ENCODE measurements around the gene DCTN2. TPM values are rescaled to one million over a fixed set of nuclear protein-coding genes. Genes with fewer than 3 reads are reported as not detected.

DCTN2 gene
- polyA plus RNA-seq, 1 donor (not counting 4 experiments of a cell fraction or from before 2014, with no cell fraction given), result 132 TPM

DNA sequence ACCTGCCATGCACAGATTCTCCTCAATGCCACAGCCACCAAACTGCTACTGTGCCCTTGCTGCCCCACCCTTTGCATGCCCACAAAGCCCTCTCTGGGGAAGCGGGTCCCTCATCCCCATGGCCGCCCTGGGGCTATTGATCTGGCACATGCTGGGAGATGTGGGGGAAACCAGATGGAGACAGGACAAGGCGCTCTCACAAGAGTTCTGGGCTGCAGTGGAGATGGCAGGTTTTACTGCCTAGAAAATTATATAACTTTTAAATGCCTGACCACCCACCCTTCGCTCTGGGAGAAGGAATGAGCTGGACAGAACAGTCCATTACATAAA lies 33.4 kb upstream of the DCTN2 start:
- no peak for TF ChIP-seq EZH2 (IDR thresholded peaks at IDR 0.05; ENCODE audit: low read length)
- TF ChIP-seq, protein P1, sequence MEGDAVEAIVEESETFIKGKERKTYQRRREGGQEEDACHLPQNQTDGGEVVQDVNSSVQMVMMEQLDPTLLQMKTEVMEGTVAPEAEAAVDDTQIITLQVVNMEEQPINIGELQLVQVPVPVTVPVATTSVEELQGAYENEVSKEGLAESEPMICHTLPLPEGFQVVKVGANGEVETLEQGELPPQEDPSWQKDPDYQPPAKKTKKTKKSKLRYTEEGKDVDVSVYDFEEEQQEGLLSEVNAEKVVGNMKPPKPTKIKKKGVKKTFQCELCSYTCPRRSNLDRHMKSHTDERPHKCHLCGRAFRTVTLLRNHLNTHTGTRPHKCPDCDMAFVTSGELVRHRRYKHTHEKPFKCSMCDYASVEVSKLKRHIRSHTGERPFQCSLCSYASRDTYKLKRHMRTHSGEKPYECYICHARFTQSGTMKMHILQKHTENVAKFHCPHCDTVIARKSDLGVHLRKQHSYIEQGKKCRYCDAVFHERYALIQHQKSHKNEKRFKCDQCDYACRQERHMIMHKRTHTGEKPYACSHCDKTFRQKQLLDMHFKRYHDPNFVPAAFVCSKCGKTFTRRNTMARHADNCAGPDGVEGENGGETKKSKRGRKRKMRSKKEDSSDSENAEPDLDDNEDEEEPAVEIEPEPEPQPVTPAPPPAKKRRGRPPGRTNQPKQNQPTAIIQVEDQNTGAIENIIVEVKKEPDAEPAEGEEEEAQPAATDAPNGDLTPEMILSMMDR (optimal IDR thresholded peaks at IDR 0.05 in 1 of 3, IDR thresholded peaks at IDR 0.05 in 1 of 3, conservative IDR thresholded peaks at IDR 0.05 in 1 of 3; ENCODE audit: extremely low read depth in 1 of 3, insufficient read depth in 2 of 3, low read length in 3 of 3), result no peak

DNA sequence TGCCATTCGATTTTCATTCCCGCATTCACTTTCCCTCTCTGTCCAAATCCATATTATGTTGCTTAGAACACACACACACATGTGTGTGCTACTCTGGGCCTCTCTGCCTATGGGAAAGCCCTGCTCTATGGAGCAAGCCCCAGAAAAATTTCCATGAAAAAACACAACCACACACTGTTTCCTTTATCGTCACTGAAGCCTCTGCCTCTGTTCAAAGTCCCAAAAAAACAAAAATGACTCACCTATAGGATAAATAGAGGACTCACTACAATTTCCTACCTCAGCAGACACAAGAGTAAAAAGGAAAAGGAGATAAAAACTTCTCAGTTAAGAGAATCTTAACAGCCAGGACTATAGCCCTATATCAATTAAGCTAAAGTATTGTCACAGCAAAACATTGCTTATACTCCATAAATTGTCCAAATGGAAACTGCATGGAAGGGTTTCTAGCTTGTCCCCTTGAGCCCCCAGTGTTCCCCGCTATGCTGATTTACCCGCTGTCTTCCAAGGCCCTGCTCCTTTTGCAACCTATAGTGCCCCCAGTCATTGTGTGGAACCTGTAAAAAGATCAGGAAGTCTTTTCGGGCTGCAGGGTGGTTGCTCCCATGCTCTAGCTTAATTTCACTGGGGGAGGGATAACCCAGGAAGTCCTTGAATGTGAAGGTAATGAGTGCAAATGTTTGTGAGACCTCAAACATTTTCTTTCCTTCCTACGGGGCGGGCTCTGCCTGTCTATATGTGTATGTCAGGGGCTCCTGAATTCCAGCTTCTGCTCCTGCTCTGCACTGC lies 32.9 kb upstream of the DCTN2 start:
- Histone ChIP-seq H3K36me3 (ENCODE audit: control insufficient read depth in 2 of 2, extremely low read depth in 1 of 2, insufficient read depth in 2 of 2, low read length in 2 of 2) (no peaks in the 10 kb centered on the region), H3K4me2 (ENCODE audit: control insufficient read depth, extremely low read depth, insufficient read depth, low read depth, low read length) (no peak overlapping the region), H3K9me1 (ENCODE audit: control insufficient read depth, extremely low read depth, insufficient read depth, low read length) (no peaks in the 10 kb centered on the region), H3K9me3 (ENCODE audit: control insufficient read depth, low read depth, low read length) (no peaks in the 10 kb centered on the region), H3K4me3 (ENCODE audit: control insufficient read depth in 2 of 3, extremely low read depth in 1 of 3, insufficient read depth in 2 of 3, low read depth in 1 of 3, low read length in 3 of 3) (no peak overlapping the region), H3K27ac (ENCODE audit: control insufficient read depth, insufficient read depth, low read length) (no peak overlapping the region), H4K20me1 (ENCODE audit: control insufficient read depth, extremely low read depth, insufficient read depth, low read length) (no peaks in the 10 kb centered on the region), H3K27me3 (ENCODE audit: control insufficient read depth, extremely low read depth, insufficient read depth, low read length) (peaks cover 6% of the 10 kb centered on the region), H3K9ac (ENCODE audit: control insufficient read depth, extremely low read depth, insufficient read depth, low read length) (no peak overlapping the region), H3K4me1 (ENCODE audit: control insufficient read depth, extremely low read depth, insufficient read depth, low read length) (no peaks in the 10 kb centered on the region), H3K79me2 (ENCODE audit: control insufficient read depth, insufficient read depth, low read length) (no peaks in the 10 kb centered on the region), H2AFZ (ENCODE audit: control insufficient read depth, low read length) (no peak overlapping the region)
- dilution Hi-C loops (cut with MboI; ENCODE audit: extremely low pct_ligation_motif_present, low sequenced_read_pairs), result loop anchor here (10.0 to 25.0 kb wide), 2 partner anchors 55 to 157 kb away; partner anchors contain the start of genes AGAP2, B4GALNT1 and TSPAN31
- DNase-seq (ENCODE audit: low read depth, low spot score) (no peak), FAIRE-seq (no peak)
- TF ChIP-seq, protein P1 (optimal IDR thresholded peaks at IDR 0.05 in 1 of 3, IDR thresholded peaks at IDR 0.05 in 1 of 3, conservative IDR thresholded peaks at IDR 0.05 in 1 of 3; ENCODE audit: extremely low read depth in 1 of 3, insufficient read depth in 2 of 3, low read length in 3 of 3), result no peak
- no peak for TF ChIP-seq EZH2 (IDR thresholded peaks at IDR 0.05; ENCODE audit: low read length)

More for the DNA sequence above, 33.4 kb upstream of the DCTN2 start:
- dilution Hi-C loops (cut with MboI; ENCODE audit: extremely low pct_ligation_motif_present, low sequenced_read_pairs), result loop anchor here (25.0 kb wide), 1 partner anchor 157 kb away; the partner anchor contains the start of genes AGAP2 and TSPAN31
- FAIRE-seq, result no peak
- H3K9me1 ChIP-seq (ENCODE audit: control insufficient read depth, extremely low read depth, insufficient read depth, low read length), result no peaks in the 10 kb centered on the region
- no peak overlapping the region for H2AFZ ChIP-seq (ENCODE audit: control insufficient read depth, low read length)
- H3K79me2 ChIP-seq (ENCODE audit: control insufficient read depth, insufficient read depth, low read length), result no peaks in the 10 kb centered on the region
- no peak overlapping the region for H3K4me2 ChIP-seq (ENCODE audit: control insufficient read depth, extremely low read depth, insufficient read depth, low read depth, low read length)
- H3K9me3 ChIP-seq (ENCODE audit: control insufficient read depth, low read depth, low read length), result no peaks in the 10 kb centered on the region
- no peak overlapping the region for H3K9ac ChIP-seq (ENCODE audit: control insufficient read depth, extremely low read depth, insufficient read depth, low read length)
- peaks cover 6% of the 10 kb centered on the region for H3K27me3 ChIP-seq (ENCODE audit: control insufficient read depth, extremely low read depth, insufficient read depth, low read length)
- DNase-seq (ENCODE audit: low read depth, low spot score), result no peak
- H3K4me3 ChIP-seq (ENCODE audit: control insufficient read depth in 2 of 3, extremely low read depth in 1 of 3, insufficient read depth in 2 of 3, low read depth in 1 of 3, low read length in 3 of 3), result no peak overlapping the region
- H3K4me1 ChIP-seq (ENCODE audit: control insufficient read depth, extremely low read depth, insufficient read depth, low read length), result no peaks in the 10 kb centered on the region
- H4K20me1 ChIP-seq (ENCODE audit: control insufficient read depth, extremely low read depth, insufficient read depth, low read length), result no peaks in the 10 kb centered on the region
- no peak overlapping the region for H3K27ac ChIP-seq (ENCODE audit: control insufficient read depth, insufficient read depth, low read length)
- H3K36me3 ChIP-seq (ENCODE audit: control insufficient read depth in 2 of 2, extremely low read depth in 1 of 2, insufficient read depth in 2 of 2, low read length in 2 of 2), result no peaks in the 10 kb centered on the region
